HG02840 (cell line): Measurements from ENCODE around the gene PID1.
"Not testable (repeated sequence)": the region's sequence is repeated elsewhere in the genome, so short reads cannot be mapped to it uniquely, and the experiment has no call there.

ENCODE experiments used
- ATAC-seq: cut with Tn5 transposase; IDR thresholded peaks from one replicate; pipeline ENCODE4 v1.9.1; 2021; ENCODE audit warnings: mild to moderate bottlenecking, moderate library complexity, moderate number of reproducible peaks; ENCODE audit not compliant: unreplicated experiment, low FRiP score

Gene PID1

DNA sequence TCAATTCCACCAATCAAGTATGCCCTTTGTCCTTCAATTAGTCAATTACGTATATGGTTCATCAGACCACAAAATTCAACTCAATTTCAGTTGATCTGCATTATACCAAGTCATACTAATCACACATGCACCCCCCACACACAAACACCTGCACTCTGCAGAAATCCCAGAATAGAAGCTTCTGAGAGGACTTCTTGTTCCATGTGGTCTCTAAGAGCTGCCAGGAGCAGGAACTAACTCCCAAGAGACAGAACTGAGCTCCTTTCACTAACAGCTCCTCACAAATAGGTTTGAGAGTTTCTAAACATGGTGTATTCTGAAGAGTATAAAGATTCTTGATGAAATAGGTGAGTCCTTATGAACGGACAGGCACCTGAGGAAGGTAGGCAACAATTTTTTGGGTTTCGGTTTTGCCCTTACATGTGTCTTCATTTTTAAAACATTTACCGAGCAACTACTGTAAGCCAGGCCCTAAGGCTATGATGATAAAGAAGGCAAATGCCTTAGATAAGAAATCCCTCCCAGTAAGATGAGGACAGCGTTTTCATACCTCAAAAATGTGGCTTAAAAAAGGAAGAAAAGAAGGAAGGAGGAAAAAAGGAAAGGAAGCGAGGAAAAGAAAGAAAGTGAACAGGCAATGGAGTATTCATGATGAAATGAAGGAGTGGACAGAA, 183.1 kb downstream of the PID1 start:
- no peak for ATAC-seq

DNA sequence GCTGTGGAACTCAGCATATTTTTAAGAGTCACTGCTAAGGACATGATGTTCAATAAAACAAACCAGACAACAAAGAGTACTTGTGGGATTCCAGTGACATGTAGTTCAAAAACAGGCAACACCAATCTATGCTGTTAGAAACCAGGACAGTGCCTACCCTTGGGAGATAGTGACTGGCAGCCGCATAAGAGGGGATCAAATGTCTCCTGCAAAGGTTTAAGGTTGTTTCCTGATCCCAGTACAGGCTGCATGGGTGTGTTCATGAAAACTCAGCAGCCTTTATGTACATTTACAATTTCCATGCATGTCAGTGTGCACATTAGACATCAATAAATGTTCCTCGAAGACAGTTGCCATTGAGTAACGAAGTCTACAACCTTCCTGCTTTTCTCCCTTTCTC, 183.8 kb downstream of the PID1 start:
- no peak for ATAC-seq

DNA sequence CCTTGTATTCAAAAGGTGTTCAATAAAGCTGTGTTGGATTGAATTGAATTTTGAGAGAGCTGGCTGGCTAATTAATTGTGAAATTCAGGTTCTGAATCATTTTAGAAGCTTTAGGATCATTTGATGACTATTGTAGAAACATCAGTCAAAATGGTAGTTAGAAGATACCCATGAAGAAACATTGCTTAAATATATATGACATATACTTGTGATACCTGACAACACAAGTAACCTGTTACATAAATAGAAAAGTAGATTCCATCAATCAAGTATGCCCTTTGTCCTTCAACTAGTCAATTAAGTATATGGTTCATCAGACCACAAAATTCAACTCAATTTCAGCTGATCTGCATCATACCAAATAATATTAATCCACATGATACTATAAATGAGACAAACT, 185.6 kb downstream of the PID1 start:
- ATAC-seq, result no peak

DNA sequence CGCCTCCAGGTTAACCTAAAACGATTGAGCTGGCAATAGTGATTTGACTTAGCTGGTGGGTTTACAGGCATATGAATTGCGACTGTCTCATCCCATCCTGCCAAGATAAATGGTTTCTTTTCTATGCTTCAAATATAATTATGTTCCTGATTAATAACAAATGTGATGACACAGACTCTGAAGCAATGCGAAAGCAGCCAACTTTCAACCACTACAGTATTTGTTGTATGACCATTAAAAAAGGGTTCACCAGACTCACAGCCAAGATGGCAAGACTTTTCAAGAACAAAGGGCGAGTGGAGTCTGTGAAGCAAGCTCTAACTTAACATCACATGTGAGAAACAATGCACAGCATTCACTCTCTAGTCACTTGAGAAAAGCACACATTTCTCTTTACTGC, 186.6 kb downstream of the PID1 start:
- no peak for ATAC-seq

DNA sequence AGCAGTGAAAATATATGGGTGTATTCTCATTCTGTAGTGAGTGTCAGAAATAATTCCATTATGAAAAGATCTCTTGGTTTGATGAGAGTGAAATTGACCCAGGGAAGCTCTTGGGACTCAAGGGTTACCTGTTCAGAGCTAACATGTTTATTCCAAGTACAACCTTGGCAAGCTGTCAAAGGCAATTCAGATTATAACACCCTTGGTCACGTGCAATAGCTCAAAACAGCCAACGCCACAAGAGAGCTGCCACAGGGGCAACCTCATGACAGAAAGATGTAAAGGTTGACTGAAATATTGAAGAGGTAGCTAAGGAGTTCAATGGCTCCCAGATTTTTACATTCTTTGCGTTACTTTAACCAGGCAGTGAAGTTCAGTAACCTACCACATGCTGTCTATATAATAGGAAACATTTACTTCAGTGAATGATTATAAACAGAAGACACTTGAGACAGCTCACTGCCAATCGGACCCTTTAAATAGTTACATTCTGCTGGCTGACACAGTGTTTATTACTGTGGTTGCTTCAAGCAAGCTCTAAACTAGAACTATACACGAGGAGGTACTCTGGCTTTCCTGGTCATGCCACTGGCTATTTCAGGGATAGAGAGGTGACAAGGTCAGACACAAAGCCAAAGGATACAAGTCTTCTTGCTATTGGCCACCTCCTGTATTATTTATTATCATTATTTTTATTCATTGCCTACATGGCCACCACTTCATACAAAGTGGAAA, 187.3 kb downstream of the PID1 start:
- ATAC-seq, result no peak

DNA sequence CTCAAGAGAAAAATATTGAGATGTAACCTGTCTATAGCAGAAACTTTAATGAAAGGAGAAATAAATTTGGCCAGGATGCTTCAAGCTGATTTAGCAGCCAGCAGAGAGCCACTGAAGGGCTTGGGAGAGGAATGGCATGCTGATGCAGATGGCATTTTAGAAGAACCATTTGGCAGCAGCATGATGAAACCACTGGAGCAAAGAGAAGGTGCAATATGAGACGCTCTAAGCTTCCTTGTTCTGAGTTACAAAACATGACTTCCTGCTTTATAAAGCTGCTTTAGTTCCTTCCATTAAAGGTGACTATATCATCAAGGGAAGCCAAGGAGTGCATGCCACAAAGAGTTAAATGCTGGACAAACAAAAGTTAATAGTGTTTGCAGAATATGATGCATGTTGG, 189.7 kb downstream of the PID1 start:
- no peak for ATAC-seq

DNA sequence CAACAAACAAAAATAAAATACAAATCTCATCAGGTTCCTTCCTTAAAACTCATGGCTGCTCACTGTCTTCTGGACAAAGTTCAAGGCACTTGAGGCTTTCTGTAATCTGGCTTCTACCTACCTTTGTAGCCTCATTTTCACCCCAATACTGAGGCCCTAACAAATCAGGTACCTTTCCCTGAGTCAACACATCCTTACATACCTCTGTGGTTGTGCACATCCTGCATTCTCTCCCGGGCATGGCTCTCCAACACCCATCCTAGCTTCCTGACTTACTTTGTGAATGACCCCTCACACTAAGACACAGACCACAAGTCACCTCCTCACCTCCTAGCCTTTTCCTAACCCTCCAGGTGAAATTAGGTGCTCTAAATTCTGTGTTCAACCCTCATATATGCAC, 190.9 kb downstream of the PID1 start:
- ATAC-seq, result no peak

DNA sequence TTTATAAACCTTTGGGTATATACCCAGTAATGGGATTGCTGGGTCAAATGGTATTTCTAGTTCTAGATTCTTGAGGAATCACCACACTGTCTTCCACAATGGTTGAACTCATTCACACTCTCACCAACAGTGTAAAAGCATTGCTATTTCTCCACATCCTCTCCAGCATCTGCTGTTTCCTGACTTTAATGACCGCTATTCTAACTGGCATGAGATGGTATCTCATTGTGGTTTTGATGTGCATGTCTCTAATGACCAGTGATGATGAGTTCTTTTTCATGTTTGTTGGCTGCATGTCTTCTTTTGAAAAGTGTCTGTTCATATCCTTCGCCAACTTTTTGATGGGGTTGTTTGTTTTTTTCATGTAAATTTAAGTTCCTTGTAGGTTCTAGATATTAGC, 194.2 kb downstream of the PID1 start:
- ATAC-seq, result not testable (repeated sequence)

DNA sequence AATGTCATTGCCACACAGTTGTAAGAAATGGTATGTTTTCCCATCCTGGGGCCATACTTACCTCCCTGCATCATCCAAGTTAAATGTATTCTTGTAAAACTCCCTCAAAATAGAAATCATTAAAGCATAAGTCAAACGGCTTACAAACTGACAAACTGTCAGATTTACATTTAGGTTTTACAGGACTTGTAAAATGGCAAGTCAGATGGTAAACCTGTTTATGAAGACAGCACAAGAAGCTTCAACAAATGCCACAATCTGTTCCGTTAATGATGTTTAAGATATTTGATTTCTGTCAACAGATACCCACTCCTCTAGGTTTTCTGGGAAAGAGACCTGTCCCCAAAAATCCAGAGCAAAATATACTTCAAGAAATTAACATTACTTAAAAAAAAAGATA, 197.2 kb downstream of the PID1 start:
- ATAC-seq, result no peak

DNA sequence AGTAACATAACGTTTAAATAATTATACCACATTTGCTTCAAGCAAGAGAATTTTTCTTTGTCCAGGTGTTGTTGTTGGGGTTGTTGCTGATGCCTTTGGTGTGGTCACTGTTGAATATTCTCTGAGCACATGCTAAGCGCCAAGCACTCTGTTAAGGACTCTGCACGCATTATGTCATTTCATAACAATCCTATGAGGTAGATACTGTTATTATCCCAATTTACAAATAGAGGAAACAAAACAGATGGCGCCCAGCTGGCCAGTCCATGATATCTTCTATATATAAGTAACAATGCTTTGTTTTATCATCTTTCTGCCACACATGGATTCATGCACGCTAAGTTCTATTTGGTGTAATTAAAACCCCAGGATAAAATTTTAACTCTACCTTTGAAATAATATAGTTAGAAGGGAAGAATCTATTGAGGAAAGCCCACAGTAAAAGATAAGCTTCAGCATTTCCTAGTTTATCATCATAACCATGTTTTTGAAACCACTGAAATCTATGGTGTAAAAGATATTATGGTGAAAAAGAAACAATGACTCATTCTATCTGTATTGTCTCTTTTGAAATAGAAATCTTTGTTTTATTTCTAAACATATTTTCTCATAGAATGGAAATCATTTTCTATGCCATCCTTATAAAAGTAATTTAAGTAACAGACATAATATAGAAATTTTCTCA, 199.7 kb downstream of the PID1 start:
- ATAC-seq, result no peak

DNA sequence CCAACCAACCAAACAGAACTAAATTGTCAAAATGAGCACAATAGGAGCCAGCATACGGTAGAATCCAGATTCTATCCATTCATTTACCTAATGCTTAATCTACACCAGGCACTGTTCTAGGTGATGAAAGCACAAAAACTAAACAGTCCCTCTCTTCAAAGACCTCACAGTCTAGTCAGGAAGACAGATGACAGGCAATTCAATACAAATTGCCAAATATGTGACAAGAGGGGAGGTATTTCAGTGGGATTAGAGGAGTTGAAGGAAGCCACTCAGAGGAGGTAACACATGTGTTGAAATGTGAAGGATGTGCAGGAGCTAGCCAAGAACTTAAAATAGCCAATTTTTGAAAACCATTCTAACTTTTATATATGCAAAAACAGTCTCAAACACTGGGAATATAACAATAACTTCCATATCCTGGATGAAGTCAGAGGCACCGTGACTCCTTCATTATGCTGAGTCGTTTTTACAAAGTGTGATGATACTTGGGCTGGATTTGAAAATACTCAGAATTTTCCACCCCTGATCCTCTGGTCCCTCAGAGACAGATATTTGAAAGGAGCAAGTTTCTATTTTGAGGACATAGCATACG, 204.9 kb downstream of the PID1 start:
- ATAC-seq, result no peak

DNA sequence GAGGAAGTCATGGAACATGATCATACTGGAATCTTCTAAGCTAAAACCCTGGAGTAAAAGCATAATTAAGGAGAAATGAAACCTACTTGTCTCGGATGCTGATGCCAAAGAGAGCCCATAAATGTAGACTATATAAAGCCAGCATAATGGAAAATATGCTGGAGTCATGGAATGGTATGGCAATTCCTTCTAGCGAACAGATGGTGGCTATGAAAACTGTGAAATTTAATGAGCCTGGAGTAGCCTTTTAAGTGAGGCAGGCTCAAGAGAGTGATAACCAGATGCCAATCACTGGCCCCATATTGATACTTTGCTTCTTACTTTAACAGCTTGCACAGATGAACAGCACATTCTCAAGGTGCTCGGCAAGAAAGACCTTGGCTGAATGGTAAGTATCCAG, 206.3 kb downstream of the PID1 start:
- no peak for ATAC-seq

DNA sequence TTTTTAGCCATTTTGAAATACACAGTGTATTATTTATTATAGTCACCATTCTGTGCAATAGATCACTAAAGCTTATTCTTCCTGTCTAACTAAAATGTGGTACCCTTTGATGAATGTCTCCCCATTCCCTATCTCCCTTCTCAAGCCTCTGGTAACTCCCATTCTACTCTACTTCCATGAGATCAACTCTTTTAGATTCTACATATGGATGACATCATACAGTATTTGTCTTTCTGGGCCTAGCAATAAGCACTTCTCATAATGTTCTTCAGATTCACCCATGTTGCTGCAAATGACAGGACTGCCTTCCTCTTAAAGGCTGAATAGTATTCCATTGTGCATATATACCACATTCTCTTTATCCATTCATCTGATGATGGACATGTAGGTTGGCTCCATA, 210.9 kb downstream of the PID1 start:
- no peak for ATAC-seq

DNA sequence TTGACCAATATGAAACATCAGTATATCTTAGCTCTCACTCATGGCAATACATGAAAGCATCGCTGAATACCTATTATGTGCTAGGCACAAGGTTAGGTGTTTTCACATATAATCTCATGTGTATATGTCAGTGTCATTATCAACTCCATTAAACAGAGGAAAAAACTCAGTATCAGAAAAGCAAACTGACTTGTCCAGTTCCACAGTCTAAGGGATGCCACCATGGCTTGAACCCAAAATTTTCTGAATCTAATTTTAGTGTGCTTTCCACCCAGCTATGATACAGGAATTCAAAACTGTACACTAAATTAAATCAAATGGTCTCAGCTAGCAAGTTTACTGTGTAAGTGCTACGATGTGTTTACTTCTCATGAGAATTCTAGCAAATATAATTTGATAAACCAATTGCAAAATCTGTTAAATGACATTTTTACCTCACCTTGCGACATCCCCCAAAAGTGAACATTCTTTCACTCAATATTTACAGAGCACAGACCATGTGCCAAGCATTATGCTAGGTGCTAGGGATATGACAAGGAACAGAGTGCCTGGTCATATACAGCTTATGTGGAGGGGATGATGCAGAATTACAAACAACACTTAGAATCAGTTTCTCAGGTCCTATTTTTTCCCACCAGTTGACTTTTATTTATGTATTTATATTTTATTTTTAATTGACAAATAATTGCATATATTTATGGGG, 211.6 kb downstream of the PID1 start:
- ATAC-seq, result no peak

DNA sequence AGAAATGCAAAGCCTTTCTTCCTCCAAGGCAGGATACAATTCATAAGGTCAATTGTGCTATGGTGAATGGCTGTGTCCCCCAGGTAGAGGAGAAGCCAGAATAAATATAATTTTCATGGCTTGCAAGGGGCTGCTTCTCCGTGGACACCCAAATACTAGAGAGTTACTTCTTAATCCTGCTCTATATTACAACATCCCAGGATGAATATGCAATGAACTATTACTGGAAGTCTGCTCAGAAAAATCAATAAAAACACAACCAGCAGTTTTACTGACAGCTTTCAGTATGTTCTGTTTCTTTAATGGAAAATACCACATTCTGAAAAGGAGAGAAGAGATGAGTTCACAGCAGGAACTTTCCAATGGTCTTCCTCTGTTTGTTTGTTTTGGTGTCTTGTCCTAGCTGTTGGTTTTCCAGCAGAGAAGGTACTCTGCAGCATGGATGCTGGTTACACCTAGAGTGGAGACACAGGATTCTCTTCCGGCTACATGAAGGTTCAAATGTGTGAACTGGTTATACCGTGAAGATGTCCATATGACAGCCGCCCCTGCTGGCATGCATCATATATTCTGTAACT, 213.0 kb downstream of the PID1 start:
- ATAC-seq, result no peak

DNA sequence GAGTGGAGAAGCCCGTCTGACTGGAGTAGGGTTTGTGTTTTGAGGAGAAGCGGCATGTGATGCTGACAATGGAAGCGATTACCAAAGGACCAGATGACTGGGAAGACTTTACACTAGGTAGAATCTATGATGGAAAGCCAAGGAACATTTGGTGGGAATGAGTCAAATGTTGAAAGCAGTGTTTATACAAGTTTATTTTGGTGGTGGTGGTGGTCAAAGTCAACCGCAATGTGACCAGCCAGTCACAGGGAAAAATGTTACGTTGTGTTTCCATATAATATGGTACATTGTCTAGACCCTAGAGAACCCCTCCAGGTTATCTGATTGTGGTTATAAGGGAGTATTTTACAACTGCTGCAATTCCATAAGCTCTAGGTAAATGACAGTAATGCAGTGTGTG, 216.8 kb downstream of the PID1 start:
- ATAC-seq, result no peak

DNA sequence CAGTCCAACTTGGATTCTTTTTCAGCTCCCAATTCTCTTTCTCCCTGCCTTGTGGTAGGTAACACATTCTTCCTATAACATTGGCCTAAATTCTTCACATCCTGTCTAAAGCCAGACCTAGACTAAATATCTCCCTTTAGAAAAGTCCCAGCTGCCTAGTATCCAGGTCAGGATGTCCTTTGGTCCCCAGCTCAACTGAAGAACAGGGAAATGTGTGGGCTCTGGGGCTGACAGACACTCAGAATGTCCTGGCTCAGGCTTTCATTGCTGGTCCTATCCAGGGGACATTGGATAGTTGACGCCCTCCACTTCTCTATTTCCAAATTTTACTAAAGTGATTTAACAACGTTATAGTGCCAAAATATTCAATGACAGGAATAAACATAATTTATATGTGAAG, 219.3 kb downstream of the PID1 start:
- no peak for ATAC-seq

DNA sequence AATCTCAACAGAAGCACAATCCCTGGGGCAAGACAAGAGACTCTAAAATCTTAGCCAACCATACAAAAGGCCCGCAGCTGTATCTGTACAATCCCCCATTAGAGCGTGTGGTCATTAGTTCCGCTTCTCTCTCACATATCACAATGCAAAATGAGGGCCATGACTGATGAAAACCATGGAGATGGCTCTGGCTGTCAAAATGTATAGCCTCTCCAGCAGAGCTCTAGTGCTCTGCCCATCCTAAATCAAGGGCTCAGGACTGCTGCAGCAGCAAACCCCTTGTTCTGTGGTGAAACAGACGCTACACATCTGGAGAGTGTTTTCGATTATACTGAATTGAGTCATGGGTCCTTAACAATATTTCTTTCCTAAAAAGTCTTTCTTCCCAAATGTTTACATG, 221.0 kb downstream of the PID1 start:
- ATAC-seq, result no peak

DNA sequence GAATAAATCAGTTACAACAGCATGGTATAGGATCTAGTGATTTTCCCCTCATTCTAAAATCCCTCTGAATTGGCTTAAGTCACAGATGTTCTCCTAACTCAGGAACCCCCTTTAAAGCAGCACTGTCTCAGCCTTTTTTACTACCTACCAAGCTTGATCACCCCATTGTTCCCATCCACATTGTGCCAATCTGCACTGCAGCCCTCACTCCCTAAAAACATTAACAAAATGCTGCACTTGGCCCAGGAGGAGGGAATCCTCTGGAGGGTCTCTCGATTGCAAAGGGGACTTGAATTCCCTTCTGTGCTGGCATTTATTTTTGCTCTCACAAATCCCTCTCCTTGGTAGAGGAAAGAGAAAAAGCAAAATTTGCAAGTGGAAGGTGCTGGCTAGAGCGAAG, 223.0 kb downstream of the PID1 start:
- ATAC-seq, result no peak

DNA sequence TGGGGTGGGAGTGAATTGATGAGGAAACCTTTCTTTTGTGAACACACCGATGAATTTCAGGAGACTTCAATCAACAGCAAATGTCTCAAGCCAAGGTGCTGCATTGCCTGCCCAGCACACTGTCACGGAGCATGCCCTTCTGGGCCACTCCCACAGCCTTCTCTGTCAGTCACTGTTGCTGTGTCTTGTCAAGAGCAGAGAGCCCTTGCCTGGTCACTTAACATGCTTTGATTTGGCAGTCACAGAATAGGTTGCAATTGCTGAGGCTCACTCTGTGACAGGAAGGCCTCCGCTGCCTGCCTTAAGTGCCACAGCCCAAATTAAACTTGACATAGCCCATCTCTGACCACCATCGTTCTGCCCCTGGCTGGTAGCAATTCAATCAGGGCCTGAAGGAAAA, 225.4 kb downstream of the PID1 start:
- no peak for ATAC-seq

DNA sequence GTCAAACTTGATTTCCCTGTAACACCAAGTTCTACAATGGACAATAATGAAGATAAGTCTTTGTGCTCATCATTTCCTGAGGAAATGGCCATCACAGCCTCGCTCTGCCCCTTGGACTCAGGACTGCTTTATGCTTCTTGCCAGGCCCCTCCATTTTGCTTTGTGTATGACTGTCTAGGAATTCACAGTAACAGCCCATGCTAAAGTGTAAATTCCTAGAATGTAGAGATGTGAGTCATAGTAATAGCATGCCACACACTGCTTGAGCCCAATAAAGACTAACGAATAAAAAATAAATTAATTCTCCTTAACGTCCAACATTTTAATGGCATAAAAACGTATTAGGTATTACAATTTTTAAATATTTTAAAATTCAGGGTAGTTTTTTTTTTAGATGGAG, 226.5 kb downstream of the PID1 start:
- ATAC-seq, result no peak
